Hematopoietic multipotent progenitor cell (in vitro differentiated cells): ENCODE measurements around the gene EHD3. TPM values are rescaled to one million over a fixed set of nuclear protein-coding genes. Genes with fewer than 3 reads are reported as not detected.

ENCODE experiments used
- small RNA-seq: library from RNA; depleted of rRNA; stranded (forward); fragments of <200 nt; gene quantifications from one replicate; pipeline ENCODE3, GENCODE V24; 2012
- total RNA-seq: library from RNA; depleted of rRNA; stranded (reverse); fragments of >200 nt; gene quantifications from one replicate; pipeline ENCODE4 v1.2.3, GENCODE V29; 2012

The EHD3 gene
- total RNA-seq, 1 donor, result 18.9 TPM

Small RNAs within 50 kb of the gene (small RNA-seq; reads per million reads assigned to genes)
- gene RNA5SP90, result not detected

Other genes with a start within 250 kb of the EHD3 start
- 12.9 TPM for gene GALNT14, start 95.7 kb upstream of the EHD3 start, total RNA-seq
- 1.9 TPM for gene CAPN14, start 16.6 kb upstream of the EHD3 start, total RNA-seq
- gene XDH, start 180.6 kb downstream of the EHD3 start, total RNA-seq, result 0.54 TPM